ENCODE results near the gene RIPK1. TPM values are rescaled to one million over a fixed set of nuclear protein-coding genes. Genes with fewer than 3 reads are reported as not detected.
"Not testable (repeated sequence)": the region's sequence is repeated elsewhere in the genome, so short reads cannot be mapped to it uniquely, and the experiment has no call there.

RIPK1 gene
- total RNA-seq, 1 donor from 2014 or later, result 19.0 TPM

GRCh38 chr6:3135668-3136291 is 67.5 kb downstream of the RIPK1 start:
- no peak for DNase-seq (ENCODE audit: low spot score)

- no peak for DNase-seq (ENCODE audit: low spot score)
Observed at GRCh38 chr6:3136292-3137011, 68.2 kb downstream of the RIPK1 start.

GRCh38 chr6:3137057-3137777 is 68.9 kb downstream of the RIPK1 start:
- DNase-seq (ENCODE audit: low spot score), result no peak

- DNase-seq (ENCODE audit: low spot score), result not testable (repeated sequence)
Observed at GRCh38 chr6:3137873-3138272, 69.6 kb downstream of the RIPK1 start.

GRCh38 chr6:3138341-3138740 is 70.0 kb downstream of the RIPK1 start:
- DNase-seq (ENCODE audit: low spot score), result no peak

GRCh38 chr6:3139090-3139903 is 71.0 kb downstream of the RIPK1 start:
- DNase-seq (ENCODE audit: low spot score), result peak; percentile 38

- no peak for DNase-seq (ENCODE audit: low spot score)
Observed at GRCh38 chr6:3140201-3140600, 71.9 kb downstream of the RIPK1 start.

GRCh38 chr6:3142536-3142935 is 74.2 kb downstream of the RIPK1 start:
- no peak for DNase-seq (ENCODE audit: low spot score)

GRCh38 chr6:3143158-3143557 is 74.9 kb downstream of the RIPK1 start:
- no peak for DNase-seq (ENCODE audit: low spot score)

- no peak for DNase-seq (ENCODE audit: low spot score)
Observed at GRCh38 chr6:3144571-3144970, 76.3 kb downstream of the RIPK1 start.

GRCh38 chr6:3147914-3148757 is 79.8 kb downstream of the RIPK1 start:
- no peak for DNase-seq (ENCODE audit: low spot score)

GRCh38 chr6:3151691-3152090 is 83.4 kb downstream of the RIPK1 start:
- DNase-seq (ENCODE audit: low spot score), result no peak

GRCh38 chr6:3152689-3153088 is 84.4 kb downstream of the RIPK1 start:
- no peak for DNase-seq (ENCODE audit: low spot score)

GRCh38 chr6:3155416-3155815 is 87.1 kb downstream of the RIPK1 start:
- not testable (repeated sequence) for DNase-seq (ENCODE audit: low spot score)

- not testable (repeated sequence) for DNase-seq (ENCODE audit: low spot score)
Observed at GRCh38 chr6:3156184-3157130, 88.2 kb downstream of the RIPK1 start.

GRCh38 chr6:3157131-3157933 is 89.0 kb downstream of the RIPK1 start, which contains the start of gene TUBB2A:
Gene TUBB2A, minus strand, starts transcription at chr6:3157544. Its CDS starts 81 bp downstream, at chr6:3157463.
- DNase-seq (ENCODE audit: low spot score), result peak; percentile 80

- DNase-seq (ENCODE audit: low spot score), result peak; percentile 67
Observed at GRCh38 chr6:3159805-3160781, 91.8 kb downstream of the RIPK1 start.

Measured in umbilical cord (tissue), 2 donors.